22Rv1 (cell line): ENCODE data around the gene SIPA1L3.

Source experiments
- CTCF ChIP-seq: fragments of 450-650 bp; IDR thresholded peaks from 2 replicates; pipeline ENCODE4 v1.5.1; 2017; ENCODE audit warnings: mild to moderate bottlenecking
- ZFX ChIP-seq: fragments of 450-650 bp; IDR thresholded peaks from 2 replicates; pipeline ENCODE4 v1.6.1; 2017; ENCODE audit warnings: antibody characterized with exemption, borderline replicate concordance

- TF ChIP-seq CTCF (no peak), ZFX (no peak)
These were observed 3.9 kb upstream of the SIPA1L3 start for GRCh38 chr19:37903096-37903495.
